ENCODE data around the gene PSMB11. TPM values are rescaled to one million over a fixed set of nuclear protein-coding genes. Genes with fewer than 3 reads are reported as not detected.

Gene PSMB11
- total RNA-seq, 1 donor from 2014 or later: not detected

- DNase-seq (ENCODE audit: low read depth in 2 of 2): peak; percentile 49 to 88
Measured at GRCh38 chr14:23057757-23058653, 16.0 kb downstream of the PSMB11 start.

- no peak for DNase-seq (ENCODE audit: low read depth in 2 of 2)
Measured at GRCh38 chr14:23058654-23059504, 16.9 kb downstream of the PSMB11 start.

GRCh38 chr14:23060536-23061260 is 18.7 kb downstream of the PSMB11 start:
- no peak for DNase-seq (ENCODE audit: low read depth in 2 of 2)

- peak; percentile 68 to 92 for DNase-seq (ENCODE audit: low read depth in 2 of 2)
Measured at GRCh38 chr14:23062002-23062401, 20.0 kb downstream of the PSMB11 start.

GRCh38 chr14:23063601-23064000 is 21.6 kb downstream of the PSMB11 start:
- DNase-seq (ENCODE audit: low read depth in 2 of 2): no peak

GRCh38 chr14:23066368-23066767 is 24.4 kb downstream of the PSMB11 start:
- no peak for DNase-seq (ENCODE audit: low read depth in 2 of 2)

GRCh38 chr14:23066855-23067744 is 25.1 kb downstream of the PSMB11 start:
- DNase-seq (ENCODE audit: low read depth in 2 of 2): no peak

GRCh38 chr14:23067847-23068788 is 26.1 kb downstream of the PSMB11 start:
- DNase-seq (ENCODE audit: low read depth in 2 of 2): no peak

GRCh38 chr14:23068789-23069412 is 26.9 kb downstream of the PSMB11 start:
- DNase-seq (ENCODE audit: low read depth in 2 of 2): peak; percentile 82 to 94

GRCh38 chr14:23069413-23069806 is 27.4 kb downstream of the PSMB11 start:
- no peak for DNase-seq (ENCODE audit: low read depth in 2 of 2)

- no peak for DNase-seq (ENCODE audit: low read depth in 2 of 2)
Measured at GRCh38 chr14:23070262-23071129, 28.5 kb downstream of the PSMB11 start.

- DNase-seq (ENCODE audit: low read depth in 2 of 2): peak; percentile 62 to 92
Measured at GRCh38 chr14:23071244-23071920, 29.4 kb downstream of the PSMB11 start.

- no peak for DNase-seq (ENCODE audit: low read depth in 2 of 2)
Measured at GRCh38 chr14:23071921-23072539, 30.0 kb downstream of the PSMB11 start.

- DNase-seq (ENCODE audit: low read depth in 2 of 2): no peak
Measured at GRCh38 chr14:23074906-23075305, 32.9 kb downstream of the PSMB11 start.

GRCh38 chr14:23076785-23077408 is 34.9 kb downstream of the PSMB11 start:
- DNase-seq (ENCODE audit: low read depth in 2 of 2): peak in 1 of 2 donors; percentile 51

- no peak for DNase-seq (ENCODE audit: low read depth in 2 of 2)
Measured at GRCh38 chr14:23077962-23078361, 36.0 kb downstream of the PSMB11 start.

Data from dermis microvascular lymphatic vessel endothelial cell (primary cell).